H9 (cell line): Measurements from ENCODE around the gene DOCK1. TPM values are rescaled to one million over a fixed set of nuclear protein-coding genes. Genes with fewer than 3 reads are reported as not detected.
A peak's percentile ranks its signal among the peaks of the same experiment; 100 is the strongest.

Experiments
- DNase-seq: peaks from one replicate; pipeline ENCODE4 v3.0.0-alpha.2; 2017
- H2AFZ ChIP-seq: one replicate; pipeline ENCODE4 v1.6.1; 2013; ENCODE audit warnings: mild to moderate bottlenecking, low read length, control low read depth, moderate library complexity
- H2AK5ac ChIP-seq: 2 replicates; pipeline ENCODE4 v1.6.1; 2013; ENCODE audit warnings: low read length, control low read depth, mixed read lengths; ENCODE audit not compliant: insufficient read length
- H2BK120ac ChIP-seq: one replicate; pipeline ENCODE4 v1.6.1; 2013; ENCODE audit warnings: low read depth, mild to moderate bottlenecking, low read length, control low read depth, inconsistent platforms; ENCODE audit not compliant: poor library complexity, severe bottlenecking
- H2BK12ac ChIP-seq: 2 replicates; pipeline ENCODE4 v1.6.1; 2013; ENCODE audit warnings: low read length, control low read depth, mixed read lengths, low read depth; ENCODE audit not compliant: insufficient read length
- H2BK15ac ChIP-seq: 2 replicates; pipeline ENCODE4 v1.6.1; 2013; ENCODE audit warnings: low read depth, low read length, control low read depth
- H2BK20ac ChIP-seq: one replicate; pipeline ENCODE4 v1.6.1; 2013; ENCODE audit warnings: low read depth, mild to moderate bottlenecking, low read length, control low read depth, inconsistent platforms; ENCODE audit not compliant: poor library complexity, severe bottlenecking
- H2BK5ac ChIP-seq: 2 replicates; pipeline ENCODE4 v1.6.1; 2013; ENCODE audit warnings: low read length, control low read depth, mixed read lengths; ENCODE audit not compliant: insufficient read length
- H3K14ac ChIP-seq: 2 replicates; pipeline ENCODE4 v1.6.1; 2013; ENCODE audit warnings: low read length, control low read depth; ENCODE audit not compliant: insufficient read depth
- H3K18ac ChIP-seq: 2 replicates; pipeline ENCODE4 v1.6.1; 2013; ENCODE audit warnings: low read depth, mild to moderate bottlenecking, mixed read lengths, low read length, control low read depth; ENCODE audit not compliant: insufficient read length
- H3K23ac ChIP-seq: 2 replicates; pipeline ENCODE4 v1.6.1; 2013; ENCODE audit warnings: low read length, control low read depth, mixed read lengths, low read depth; ENCODE audit not compliant: insufficient read length
- H3K23me2 ChIP-seq: 2 replicates; pipeline ENCODE4 v1.6.1; 2013; ENCODE audit warnings: low read depth, mild to moderate bottlenecking, mixed read lengths, low read length, control low read depth; ENCODE audit not compliant: insufficient read length, poor library complexity, severe bottlenecking
- H3K27ac ChIP-seq: 2 replicates; pipeline ENCODE4 v1.5.1; 2013; ENCODE audit warnings: low read length, control low read depth, mixed read lengths, low read depth; ENCODE audit not compliant: insufficient read length
- H3K27me3 ChIP-seq: 2 replicates; pipeline ENCODE4 v1.6.1; 2013; ENCODE audit warnings: low read length, control low read depth, inconsistent platforms; ENCODE audit not compliant: insufficient read depth
- H3K4ac ChIP-seq: 2 replicates; pipeline ENCODE4 v1.6.1; 2013; ENCODE audit warnings: low read depth, mild to moderate bottlenecking, control low read depth, inconsistent platforms, low read length, moderate library complexity
- H3K4me1 ChIP-seq: 2 replicates; pipeline ENCODE4 v1.6.1; 2013; ENCODE audit warnings: low read length, control low read depth, inconsistent platforms; ENCODE audit not compliant: insufficient read depth
- H3K4me2 ChIP-seq: 2 replicates; pipeline ENCODE4 v1.6.1; 2013; ENCODE audit warnings: low read length, control low read depth, mixed read lengths; ENCODE audit not compliant: insufficient read length, insufficient read depth
- H3K56ac ChIP-seq: 2 replicates; pipeline ENCODE4 v1.6.1; 2013; ENCODE audit warnings: low read depth, mild to moderate bottlenecking, mixed read lengths, low read length, control low read depth; ENCODE audit not compliant: insufficient read length
- H3K79me1 ChIP-seq: 2 replicates; pipeline ENCODE4 v1.6.1; 2013; ENCODE audit warnings: low read depth, mild to moderate bottlenecking, moderate library complexity, low read length, control low read depth, inconsistent platforms; ENCODE audit not compliant: insufficient read depth, poor library complexity, severe bottlenecking
- H3K79me2 ChIP-seq: 2 replicates; pipeline ENCODE4 v1.6.1; 2013; ENCODE audit warnings: low read length, control low read depth, inconsistent platforms; ENCODE audit not compliant: insufficient read depth
- H3K9ac ChIP-seq: 2 replicates; pipeline ENCODE4 v1.6.1; 2013; ENCODE audit warnings: low read length, control low read depth, mixed read lengths; ENCODE audit not compliant: insufficient read length; ENCODE audit errors: extremely low read depth
- H3K9me3 ChIP-seq: one replicate; pipeline ENCODE4 v1.6.1; 2013; ENCODE audit warnings: low read depth, low read length, inconsistent platforms; ENCODE audit not compliant: control insufficient read depth
- H3T11ph ChIP-seq: one replicate; pipeline ENCODE4 v1.6.1; 2013; ENCODE audit warnings: mild to moderate bottlenecking, low read length, control low read depth, inconsistent platforms
- H4K20me1 ChIP-seq: one replicate; pipeline ENCODE4 v1.6.1; 2013; ENCODE audit not compliant: control insufficient read depth, insufficient read length, insufficient read depth
- H4K5ac ChIP-seq: 2 replicates; pipeline ENCODE4 v1.6.1; 2013; ENCODE audit warnings: low read depth, mild to moderate bottlenecking, mixed read lengths, low read length, control low read depth; ENCODE audit not compliant: insufficient read length
- H4K8ac ChIP-seq: replicated peaks from 2 replicates; pipeline ENCODE4 v1.6.1; 2013; ENCODE audit warnings: low read length, control low read depth, mixed read lengths, low read depth; ENCODE audit not compliant: insufficient read length
- H4K91ac ChIP-seq: 2 replicates; pipeline ENCODE4 v1.6.1; 2013; ENCODE audit warnings: low read depth, mild to moderate bottlenecking, moderate library complexity, mixed read lengths, low read length, control low read depth; ENCODE audit not compliant: insufficient read length
- H3K27ac Mint-ChIP-seq, 3 experiments: 2 replicates in 2 of 3; 3 replicates in 1 of 3; pipeline ENCODE4 v1.8.0; 2020 to 2021; ENCODE audit warnings: mixed read lengths in 3 of 3, mild to moderate bottlenecking in 1 of 3, moderate library complexity in 1 of 3
- H3K27me3 Mint-ChIP-seq: 2 replicates; pipeline ENCODE4 v1.8.0; 2021; ENCODE audit warnings: low read depth, mild to moderate bottlenecking, moderate library complexity, mixed read lengths
- H3K36me3 Mint-ChIP-seq, 3 experiments: 2 replicates in 2 of 3; 3 replicates in 1 of 3; pipeline ENCODE4 v1.8.0; 2020 to 2021; ENCODE audit warnings: low read depth in 3 of 3, mixed read lengths in 3 of 3; ENCODE audit not compliant: insufficient read depth in 1 of 3
- H3K4me1 Mint-ChIP-seq, 2 experiments: 2 replicates each; pipeline ENCODE4 v1.8.0; 2020; ENCODE audit warnings: mixed read lengths in 2 of 2
- H3K4me3 Mint-ChIP-seq, 2 experiments: 2 replicates in 1 of 2; 3 replicates in 1 of 2; pipeline ENCODE4 v1.8.0; 2020 to 2021; ENCODE audit warnings: mild to moderate bottlenecking in 2 of 2, mixed read lengths in 2 of 2, moderate library complexity in 1 of 2
- H3K9me3 Mint-ChIP-seq, 2 experiments: 2 replicates in 1 of 2; 3 replicates in 1 of 2; pipeline ENCODE4 v1.8.0; 2020; ENCODE audit warnings: mild to moderate bottlenecking in 2 of 2, mixed read lengths in 2 of 2, moderate library complexity in 1 of 2
- WGBS: extraction: QIAGEN DNeasy Blood & Tissue Kit; methylation state at CpG from one replicate; pipeline ENCODE4 v1.1.7; 2013; ENCODE audit warnings: missing lambda C conversion rate, low lambda C conversion rate, mixed read lengths; ENCODE audit not compliant: insufficient read length; ENCODE audit errors: extremely low coverage; 5-methylcytosine and 5-hydroxymethylcytosine counted together
- total RNA-seq: library from RNA; stranded (reverse); gene quantifications from 2 replicates; pipeline ENCODE4 v1.2.1, GENCODE V29; 2021
- TF ChIP-seq, protein P1 (sequence below): fragments of 200-600 bp; sonication (generic); conservative IDR thresholded peaks from 3 replicates; pipeline ENCODE4 v1.8.0; 2021; ENCODE audit warnings: antibody characterized with exemption, mild to moderate bottlenecking

The DOCK1 gene
- total RNA-seq, 1 experiment from 2014 or later: 57.0 TPM

DNA sequence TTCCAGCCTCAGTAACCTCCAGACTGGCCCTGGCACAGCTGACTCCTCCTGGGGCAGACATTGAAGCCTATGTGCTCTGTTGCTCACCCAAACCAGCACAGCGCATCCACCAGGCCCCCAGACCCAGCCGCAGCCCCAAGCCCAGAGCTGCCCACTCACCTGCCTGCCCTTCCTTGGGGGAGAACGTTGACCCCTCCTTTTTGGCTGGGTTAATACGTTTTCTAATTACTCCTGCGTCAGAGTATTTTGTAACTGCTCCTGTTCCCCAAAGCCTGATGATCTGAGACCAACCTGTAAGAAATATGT, 536.9 kb downstream of the DOCK1 start:
- Histone ChIP-seq H2BK120ac (no peak overlapping the region), H2BK15ac (no peak overlapping the region), H3K14ac (peak overlapping the region; percentile 54; the same call in 1 of the 2 replicates), H4K8ac (no peak overlapping the region), H3K27me3 (no peaks in the 10 kb centered on the region), H3T11ph (no peak overlapping the region), H3K23ac (no peak overlapping the region), H3K79me2 (no peaks in the 10 kb centered on the region), H3K4me1 (peaks cover 6% of the 10 kb centered on the region), H3K23me2 (no peaks in the 10 kb centered on the region), H3K9me3 (peaks cover 6% of the 10 kb centered on the region), H3K4ac (no peak overlapping the region), H2BK5ac (no peak overlapping the region), H3K56ac (no peak overlapping the region), H4K5ac (no peak overlapping the region), H3K9ac (no peak overlapping the region), H3K79me1 (no peaks in the 10 kb centered on the region), H2BK12ac (no peak overlapping the region), H2AFZ (no peak overlapping the region), H3K27ac (no peak overlapping the region), H2AK5ac (no peak overlapping the region), H2BK20ac (no peak overlapping the region), H4K20me1 (no peaks in the 10 kb centered on the region), H3K18ac (peak overlapping the region; percentile 34), H4K91ac (no peak overlapping the region), H3K4me2 (no peak overlapping the region)
- TF ChIP-seq, protein P1, sequence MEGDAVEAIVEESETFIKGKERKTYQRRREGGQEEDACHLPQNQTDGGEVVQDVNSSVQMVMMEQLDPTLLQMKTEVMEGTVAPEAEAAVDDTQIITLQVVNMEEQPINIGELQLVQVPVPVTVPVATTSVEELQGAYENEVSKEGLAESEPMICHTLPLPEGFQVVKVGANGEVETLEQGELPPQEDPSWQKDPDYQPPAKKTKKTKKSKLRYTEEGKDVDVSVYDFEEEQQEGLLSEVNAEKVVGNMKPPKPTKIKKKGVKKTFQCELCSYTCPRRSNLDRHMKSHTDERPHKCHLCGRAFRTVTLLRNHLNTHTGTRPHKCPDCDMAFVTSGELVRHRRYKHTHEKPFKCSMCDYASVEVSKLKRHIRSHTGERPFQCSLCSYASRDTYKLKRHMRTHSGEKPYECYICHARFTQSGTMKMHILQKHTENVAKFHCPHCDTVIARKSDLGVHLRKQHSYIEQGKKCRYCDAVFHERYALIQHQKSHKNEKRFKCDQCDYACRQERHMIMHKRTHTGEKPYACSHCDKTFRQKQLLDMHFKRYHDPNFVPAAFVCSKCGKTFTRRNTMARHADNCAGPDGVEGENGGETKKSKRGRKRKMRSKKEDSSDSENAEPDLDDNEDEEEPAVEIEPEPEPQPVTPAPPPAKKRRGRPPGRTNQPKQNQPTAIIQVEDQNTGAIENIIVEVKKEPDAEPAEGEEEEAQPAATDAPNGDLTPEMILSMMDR: no peak
- Mint-ChIP-seq H3K4me1 (peaks cover 15 to 28% of the 10 kb centered on the region in 2 experiments), H3K9me3 (peaks cover 21 to 24% of the 10 kb centered on the region in 2 experiments), H3K36me3 (peaks cover 55 to 59% (median 55%) of the 10 kb centered on the region in 3 experiments), H3K27me3 (peaks cover 1% of the 10 kb centered on the region; the same call in 1 of the 2 replicates), H3K4me3 (peak overlapping the region in 1 of 2 experiments; percentile 55; a peak in 1 of 5 replicates), H3K27ac (peak overlapping the region; percentile 14 to 88 (median 82); a peak in 4 of 7 replicates)
- no CpG with 5 or more reads among the region's 5 CpGs for WGBS
- no peak for DNase-seq
